IPS DF 4.7 (cell line): ENCODE measurements around the gene NEU4.
"Not testable (repeated sequence)": the region's sequence is repeated elsewhere in the genome, so short reads cannot be mapped to it uniquely, and the experiment has no call there.

Source experiments
- DNase-seq: peaks from one replicate; pipeline ENCODE4 v3.0.0-alpha.2; 2013; ENCODE audit warnings: low spot score; ENCODE audit errors: extremely low read depth

NEU4 gene

DNA sequence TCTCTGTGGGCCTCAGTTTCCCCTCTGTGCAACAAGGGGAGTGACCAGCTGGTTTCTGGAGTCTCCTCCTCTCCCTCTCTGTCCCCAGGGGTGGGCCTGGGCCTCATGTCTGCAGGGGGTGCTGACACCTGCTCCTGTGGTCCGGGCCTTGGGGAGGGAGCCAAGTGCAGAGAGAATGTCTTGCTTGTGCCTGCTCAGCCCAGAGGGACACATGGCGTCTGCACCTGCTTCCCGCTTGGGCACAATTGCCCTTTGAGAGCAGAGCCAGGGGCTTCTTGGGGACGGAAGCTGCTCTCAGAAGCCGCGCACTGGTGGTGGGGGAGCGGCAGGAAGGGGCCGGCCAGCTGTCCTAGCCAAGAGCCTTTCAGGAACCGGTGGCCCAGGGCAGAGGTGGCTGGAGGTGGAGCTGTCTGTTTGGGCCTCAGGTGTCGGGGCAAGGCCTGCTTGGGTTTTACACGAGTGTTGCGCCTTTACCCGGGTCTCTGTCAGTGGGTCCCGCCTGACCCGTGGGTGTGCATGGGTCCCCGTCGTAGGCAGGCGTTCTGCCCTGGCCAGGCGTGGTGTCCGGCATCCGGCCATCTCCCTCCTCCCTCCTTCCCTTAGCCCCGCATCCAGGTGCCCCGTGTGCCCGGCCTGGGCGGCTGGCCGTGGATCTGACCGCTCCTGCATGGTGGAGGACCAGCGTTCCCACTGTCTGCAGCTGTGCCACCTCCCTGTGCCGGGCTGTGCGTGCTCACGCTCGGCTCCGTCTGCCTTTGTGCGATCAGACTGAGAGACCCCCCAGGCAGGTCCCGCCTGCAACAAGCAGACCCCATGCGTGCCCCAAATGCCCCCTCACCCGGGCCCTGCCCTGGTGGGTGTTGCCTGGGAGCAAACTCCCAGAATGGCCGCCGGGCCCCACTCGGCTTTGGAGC, 4.0 kb downstream of the NEU4 start:
- no peak for DNase-seq

DNA sequence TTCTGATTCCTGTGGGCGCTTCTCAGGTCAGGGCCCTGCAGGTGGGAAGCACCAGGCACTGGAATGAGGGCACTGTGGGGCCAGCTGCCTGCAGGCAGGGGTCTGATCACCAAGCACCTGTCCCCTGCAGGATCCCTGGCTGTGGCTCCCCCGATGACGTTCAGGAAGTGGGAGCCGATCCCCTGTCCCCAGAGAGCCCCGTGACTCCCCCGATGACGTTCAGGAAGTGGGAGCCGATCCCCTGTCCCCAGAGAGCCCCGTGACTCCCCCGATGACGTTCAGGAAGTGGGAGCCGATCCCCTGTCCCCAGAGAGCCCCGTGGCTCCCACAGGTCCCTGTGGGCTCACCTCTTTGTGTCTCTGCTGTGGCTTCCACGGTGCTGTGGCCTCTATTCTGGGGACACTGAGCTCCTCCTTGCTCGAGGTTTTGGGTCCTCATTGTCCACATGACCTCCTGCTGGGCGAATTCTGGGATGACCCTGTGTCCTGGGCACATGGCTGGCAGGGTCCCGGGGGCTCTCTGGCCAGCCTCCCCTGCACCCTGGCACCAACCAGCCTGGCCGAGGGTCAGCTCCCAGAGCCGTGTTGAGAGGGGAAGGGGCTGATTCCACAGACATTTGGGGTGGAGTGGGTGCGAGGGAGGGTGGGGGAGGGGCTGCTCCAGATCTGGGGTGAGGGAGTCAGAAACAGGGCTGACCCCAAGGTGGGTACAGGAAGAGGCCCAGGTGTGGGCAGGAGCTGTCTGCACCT, 4.8 kb downstream of the NEU4 start:
- no peak for DNase-seq

DNA sequence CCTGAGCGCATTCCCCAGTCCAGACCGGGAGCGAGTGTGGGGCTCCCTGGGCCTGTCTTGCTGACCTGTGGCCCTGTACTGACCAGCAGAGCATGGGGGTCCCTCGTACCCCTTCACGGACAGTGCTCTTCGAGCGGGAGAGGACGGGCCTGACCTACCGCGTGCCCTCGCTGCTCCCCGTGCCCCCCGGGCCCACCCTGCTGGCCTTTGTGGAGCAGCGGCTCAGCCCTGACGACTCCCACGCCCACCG, 5.3 kb downstream of the NEU4 start:
- DNase-seq: no peak

DNA sequence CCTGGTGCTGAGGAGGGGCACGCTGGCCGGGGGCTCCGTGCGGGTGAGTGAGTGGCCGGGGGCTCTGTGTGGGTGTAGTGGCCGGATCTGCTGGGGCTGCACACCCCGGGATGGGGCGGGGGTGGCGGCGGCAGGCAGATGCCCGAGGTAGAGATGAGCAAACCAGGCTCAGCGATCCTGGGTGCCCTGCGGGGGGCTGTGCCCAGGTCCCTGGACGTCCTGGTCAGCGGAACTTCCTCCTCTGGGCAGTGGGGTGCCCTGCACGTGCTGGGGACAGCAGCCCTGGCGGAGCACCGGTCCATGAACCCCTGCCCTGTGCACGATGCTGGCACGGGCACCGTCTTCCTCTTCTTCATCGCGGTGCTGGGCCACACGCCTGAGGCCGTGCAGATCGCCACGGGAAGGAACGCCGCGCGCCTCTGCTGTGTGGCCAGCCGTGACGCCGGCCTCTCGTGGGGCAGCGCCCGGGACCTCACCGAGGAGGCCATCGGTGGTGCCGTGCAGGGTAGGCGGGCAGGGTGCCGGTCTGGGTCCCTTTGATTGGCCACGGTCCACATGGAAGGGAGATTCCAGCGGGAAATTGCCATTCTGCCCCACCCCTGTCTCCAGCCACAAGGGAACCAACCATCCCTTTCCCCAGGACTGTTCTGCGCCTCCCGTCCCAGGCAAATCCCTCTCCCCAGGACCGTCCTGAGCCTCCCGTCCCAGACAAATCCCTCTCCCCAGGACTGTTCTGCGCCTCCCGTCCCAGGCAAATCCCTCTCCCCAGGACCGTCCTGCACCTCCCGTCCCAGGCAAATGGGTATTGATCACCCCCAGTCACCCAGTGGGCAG, 5.9 kb downstream of the NEU4 start:
- DNase-seq: no peak

DNA sequence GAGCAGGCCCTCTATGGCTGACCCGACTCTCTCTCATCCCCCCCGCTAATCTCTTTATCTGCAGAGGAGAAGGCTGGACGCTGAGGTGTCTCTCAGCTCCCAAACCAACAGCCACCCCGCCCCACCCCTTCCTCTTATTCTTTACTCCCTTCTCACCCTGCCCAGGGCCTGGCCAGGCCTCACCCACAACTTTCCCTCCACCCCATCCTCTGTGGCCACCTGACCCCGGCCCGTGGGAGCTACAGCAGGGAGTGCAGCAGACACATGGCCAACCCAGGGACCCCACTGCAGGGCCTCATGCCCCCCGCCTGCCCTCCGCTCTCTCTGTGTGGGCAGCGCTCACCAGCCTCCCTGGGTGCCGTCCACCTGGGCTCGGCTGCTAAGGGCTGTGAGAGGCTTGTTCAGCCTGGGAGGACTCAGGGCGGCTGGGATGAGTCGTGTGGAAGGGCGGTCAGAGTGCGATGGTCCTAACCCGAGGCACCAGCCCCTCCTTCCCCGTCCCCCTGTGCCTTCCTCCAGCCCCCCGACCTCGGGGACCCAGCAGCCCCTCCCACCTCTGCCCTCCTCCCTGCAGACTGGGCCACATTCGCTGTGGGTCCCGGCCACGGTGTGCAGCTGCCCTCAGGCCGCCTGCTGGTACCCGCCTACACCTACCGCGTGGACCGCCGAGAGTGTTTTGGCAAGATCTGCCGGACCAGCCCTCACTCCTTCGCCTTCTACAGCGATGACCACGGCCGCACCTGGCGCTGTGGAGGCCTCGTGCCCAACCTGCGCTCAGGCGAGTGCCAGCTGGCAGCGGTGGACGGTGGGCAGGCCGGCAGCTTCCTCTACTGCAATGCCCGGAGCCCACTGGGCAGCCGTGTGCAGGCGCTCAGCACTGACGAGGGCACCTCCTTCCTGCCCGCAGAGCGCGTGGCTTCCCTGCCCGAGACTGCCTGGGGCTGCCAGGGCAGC, 6.8 kb downstream of the NEU4 start:
- DNase-seq: no peak

DNA sequence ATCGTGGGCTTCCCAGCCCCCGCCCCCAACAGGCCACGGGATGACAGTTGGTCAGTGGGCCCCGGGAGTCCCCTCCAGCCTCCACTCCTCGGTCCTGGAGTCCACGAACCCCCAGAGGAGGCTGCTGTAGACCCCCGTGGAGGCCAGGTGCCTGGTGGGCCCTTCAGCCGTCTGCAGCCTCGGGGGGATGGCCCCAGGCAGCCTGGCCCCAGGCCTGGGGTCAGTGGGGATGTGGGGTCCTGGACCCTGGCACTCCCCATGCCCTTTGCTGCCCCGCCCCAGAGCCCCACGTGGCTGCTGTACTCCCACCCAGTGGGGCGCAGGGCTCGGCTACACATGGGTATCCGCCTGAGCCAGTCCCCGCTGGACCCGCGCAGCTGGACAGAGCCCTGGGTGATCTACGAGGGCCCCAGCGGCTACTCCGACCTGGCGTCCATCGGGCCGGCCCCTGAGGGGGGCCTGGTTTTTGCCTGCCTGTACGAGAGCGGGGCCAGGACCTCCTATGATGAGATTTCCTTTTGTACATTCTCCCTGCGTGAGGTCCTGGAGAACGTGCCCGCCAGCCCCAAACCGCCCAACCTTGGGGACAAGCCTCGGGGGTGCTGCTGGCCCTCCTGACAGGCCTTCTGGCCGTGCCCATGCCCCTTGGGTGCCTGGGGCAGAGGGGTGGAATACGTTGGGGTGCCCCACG, 7.6 kb downstream of the NEU4 start:
- DNase-seq: no peak

DNA sequence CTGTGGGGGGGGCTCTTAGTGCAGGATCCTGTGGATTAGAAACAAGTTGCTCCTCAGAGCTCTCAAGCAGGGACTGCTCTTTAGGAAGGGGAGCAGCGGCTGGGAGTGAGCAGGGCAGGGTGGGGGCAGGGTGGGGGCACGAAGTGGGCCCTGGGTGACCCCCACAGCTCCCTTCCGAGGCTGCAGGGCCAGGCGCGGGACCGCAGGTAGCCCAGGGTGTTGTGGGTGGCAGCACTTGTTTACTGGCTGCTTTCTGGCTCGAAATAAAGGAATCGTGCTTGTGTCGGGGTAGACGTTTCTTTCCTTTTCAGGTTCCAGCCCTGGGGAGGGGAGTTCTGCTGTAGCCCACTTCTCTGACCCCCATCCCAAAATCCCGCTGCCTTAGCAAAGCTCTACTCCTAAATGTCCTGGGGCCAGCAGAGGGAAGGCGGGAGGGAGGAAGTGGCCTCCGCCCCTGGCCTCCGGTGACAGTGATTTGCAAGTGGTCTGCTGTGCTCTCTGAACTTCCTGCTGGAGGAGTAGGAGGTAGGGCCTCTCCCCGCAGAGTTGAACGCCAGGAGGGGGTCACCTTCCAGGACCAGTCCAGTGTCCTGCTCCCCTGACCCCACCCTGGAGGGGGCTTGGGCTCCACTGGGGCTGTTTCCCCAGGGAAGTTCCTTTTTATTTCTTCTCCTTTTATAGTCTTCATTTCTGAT, 8.3 kb downstream of the NEU4 start:
- DNase-seq: no peak

DNA sequence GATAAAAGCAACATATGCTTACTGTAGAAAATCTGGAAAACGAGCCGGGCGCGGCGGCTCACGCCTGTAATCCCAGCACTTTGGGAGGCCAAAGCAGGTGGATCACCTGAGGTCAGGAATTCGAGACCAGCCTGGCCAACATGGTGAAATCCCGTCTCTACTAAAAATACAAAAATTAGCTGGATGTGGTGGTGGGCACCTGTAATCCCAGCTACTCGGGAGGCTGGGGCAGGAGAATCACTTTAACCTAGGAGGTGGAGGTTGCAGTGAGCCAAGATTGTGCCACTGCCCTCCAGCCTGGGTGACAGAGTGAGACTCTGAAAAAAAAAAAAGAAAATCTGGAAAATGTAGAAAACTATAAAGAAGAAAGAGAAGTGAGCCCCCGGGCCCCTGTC, 8.8 kb downstream of the NEU4 start:
- not testable (repeated sequence) for DNase-seq

DNA sequence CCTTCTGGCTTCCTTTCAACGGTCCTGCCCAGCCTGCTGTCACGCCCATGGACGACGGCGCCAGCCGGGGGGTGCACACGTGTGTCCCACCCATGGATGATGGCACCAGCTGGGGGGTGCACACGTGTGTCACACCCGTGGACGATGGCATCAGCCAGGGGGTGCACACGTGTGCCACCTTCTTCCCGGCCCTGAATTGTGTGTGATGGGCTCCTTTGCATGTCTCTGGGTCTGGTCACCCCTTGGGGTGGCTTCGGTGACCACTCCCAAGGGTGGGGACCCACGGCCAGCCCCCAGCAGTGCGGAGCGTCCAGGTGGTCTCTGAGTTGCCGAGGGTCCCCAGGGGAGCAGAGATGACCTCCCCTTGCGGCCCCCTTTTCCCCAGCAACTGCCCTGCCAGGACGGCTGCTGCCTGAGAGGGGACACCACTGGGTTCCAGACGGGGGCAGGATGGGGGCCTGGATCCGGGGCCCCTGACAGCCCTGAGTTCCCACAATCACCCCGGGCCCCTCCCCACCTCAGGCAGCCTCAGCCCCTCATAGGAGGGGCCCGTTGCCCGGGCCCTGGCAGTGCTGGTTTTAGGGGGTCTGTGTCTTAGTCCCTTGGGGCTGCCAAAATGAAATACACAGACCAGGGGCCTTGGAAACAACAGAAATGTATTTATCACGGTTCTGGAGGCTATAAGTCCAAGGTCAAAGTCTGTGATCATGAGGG, 9.4 kb downstream of the NEU4 start:
- DNase-seq: no peak

DNA sequence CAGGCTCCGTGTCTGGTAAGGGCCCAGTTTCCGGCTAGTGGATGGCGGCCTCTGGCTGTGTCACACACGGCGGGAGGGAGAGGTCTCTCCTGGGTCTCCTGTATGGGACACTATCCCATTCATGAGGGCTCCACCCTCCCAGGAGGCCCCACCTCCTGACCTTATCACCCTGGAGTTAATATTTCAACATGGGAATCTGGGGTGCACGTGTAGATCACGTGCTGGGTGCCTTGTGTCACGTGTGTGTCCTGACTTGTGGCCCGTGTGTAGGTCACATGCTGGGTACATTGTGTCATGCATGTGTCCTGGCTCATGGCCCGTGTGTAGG, 9.9 kb downstream of the NEU4 start:
- DNase-seq: no peak

DNA sequence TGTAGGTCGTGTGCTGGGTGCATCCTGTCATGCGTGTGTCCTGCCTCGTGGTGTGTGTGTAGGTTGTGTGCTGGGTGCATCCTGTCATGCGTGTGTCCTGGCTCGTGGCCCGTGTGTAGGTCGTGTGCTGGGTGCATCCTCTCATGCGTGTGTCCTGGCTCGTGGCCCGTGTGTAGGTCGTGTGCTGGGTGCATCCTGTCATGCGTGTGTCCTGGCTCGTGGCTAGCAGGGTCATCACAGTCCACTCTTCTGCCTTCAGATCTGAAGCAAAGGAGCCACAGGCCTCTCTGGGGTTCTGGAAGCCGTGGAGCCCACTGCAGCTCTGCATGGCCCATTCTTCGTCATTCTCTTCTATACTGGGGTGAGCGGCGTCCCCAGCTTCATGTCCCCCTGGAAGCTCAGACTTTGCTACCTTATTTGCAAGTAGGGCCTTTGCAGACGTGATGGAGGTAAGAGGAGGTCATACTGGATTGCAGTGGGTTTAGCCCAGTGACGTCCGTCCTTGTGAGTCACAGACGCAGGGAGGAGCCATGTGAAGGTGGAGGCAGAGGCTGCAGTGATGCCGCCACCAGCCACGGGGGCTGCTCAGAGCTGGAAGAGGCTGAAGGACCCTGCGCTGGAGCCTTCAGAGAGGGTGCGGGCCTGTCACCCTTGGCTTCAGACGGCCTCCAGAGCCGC, 11.1 kb downstream of the NEU4 start:
- not testable (repeated sequence) for DNase-seq

DNA sequence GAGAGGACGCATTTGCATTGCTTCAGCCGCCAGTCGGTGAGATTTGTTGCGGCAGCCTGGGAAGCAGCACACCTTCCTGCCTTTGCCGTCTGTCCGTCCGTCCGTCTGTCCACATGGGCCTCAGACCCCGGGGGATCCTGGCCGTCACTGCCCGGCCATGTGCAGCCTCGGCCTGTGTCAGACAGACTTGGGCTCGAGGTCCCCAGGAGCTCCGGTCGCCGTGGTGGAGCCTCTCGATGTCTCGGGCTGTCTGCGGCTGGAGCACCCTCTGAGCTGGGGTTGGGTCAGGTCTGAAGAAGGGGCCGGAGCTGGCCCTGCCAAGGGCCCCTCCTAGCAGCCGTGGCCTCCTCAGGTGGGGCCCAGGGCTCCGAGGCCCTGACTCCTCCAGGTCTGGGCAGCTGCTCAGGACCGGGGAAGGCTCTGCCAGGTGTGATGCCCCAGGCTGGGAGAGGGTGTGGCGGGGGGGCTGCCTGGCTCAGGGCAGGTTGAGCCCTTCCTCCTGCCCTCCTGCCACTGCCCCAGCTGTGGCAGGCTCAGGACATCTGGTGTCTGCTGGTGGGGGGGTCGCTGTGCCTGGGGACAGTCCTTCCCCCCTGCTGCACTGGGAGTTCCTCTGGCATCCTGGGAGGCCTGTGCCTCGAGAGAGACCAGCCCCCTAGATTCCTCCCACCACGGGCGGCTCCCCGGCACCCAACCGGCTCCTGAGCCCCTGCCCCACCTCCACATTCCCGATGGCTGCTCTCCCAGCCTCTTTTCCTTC, 11.8 kb downstream of the NEU4 start:
- no peak for DNase-seq

DNA sequence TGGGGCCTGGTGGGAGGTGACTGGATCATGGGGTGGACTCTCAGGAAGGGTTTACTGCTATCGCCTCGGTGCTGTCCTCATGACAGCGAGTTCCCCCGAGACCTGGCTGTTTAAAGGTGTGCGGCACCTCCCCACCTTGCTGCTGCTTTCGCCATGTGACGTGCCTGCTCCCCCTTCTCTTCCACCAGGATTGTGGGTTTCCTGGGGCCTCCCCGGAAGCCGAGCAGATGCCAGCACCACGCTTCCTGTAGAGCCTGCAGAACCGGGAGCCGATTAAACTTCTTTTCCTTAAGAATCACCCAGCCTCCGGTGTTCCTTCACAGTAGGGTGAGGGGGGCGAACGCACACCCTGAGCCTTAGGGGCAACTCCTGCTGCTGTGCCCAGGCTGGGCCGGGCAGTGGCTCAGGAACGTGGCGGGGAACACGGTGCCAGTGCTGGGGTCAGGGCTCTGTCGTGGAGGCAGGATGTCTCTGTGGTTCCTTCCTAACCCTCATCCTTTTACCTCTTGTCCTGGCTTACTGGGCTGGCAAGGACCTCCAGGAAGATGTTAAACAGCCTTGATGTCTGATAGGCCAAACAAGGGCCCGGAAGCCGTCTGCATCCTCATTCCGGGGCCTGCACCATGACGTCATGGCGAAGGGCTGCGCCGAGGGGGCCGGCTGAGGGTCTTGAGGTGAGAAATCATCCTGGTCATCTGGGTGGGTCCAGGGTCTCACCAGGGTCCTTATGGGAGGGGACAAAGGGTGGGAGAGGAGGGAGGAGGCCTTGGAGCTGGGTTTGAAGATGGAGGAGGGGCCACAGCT, 12.7 kb downstream of the NEU4 start:
- DNase-seq: no peak

DNA sequence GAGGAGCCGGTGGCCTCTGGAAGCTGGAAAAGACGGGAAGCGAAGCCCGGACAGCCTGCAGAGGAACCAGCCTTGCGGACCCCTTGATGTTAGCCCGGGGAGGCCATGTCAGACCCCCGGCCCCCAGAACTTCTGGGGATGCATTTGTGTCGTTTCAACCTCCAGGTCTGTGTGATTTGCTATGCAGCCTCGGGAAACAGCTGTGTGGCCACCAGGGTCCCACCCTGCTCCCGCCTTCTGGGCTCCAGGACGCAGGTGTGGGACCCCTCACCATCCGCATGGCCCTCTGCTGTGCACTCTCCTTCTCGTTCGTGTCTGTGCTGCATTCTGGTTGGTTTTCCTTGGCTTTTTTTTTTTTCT, 13.3 kb downstream of the NEU4 start:
- DNase-seq: no peak

DNA sequence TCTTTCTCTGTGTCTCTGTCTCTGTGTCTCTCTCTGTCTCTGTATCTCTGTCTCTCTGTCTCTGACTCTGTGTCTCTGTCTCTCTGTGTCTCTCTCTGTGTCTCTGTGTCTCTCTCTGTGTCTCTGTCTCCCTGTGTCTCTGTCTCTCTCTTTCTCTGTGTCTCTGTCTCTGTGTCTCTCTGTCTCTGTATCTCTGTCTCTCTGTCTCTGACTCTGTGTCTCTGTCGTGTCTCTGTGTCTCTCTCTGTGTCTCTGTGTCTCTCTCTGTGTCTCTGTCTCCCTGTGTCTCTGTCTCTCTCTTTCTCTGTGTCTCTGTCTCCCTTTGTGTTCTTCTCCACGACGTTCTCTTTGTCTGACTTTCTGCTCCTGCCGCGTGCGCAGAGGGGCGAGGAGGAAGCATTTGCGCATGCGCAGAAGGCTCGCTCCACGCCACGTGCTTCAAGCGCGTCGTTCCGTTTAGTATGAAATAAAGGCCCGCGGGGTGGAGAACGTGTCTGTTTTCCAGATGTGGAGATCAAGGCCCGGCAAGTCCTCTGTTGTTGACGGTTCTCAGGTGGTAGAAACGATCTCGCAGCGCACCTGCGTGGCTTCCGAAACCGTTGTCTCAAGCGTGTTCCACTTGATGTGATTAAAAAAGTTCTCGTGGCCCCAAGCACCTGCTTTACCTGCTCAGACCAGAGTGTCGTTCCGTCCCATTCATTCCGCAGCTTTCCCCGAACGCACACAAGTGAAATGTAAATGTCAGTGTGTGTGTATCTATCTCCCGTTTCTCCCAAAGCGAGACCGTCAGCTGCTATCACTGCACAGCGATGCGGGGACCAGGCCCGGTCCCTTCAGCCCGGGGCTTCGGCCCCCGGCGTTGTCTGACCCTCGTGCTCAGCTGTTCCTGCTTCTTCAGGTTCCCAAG, 14.8 kb downstream of the NEU4 start:
- DNase-seq: not testable (repeated sequence)

DNA sequence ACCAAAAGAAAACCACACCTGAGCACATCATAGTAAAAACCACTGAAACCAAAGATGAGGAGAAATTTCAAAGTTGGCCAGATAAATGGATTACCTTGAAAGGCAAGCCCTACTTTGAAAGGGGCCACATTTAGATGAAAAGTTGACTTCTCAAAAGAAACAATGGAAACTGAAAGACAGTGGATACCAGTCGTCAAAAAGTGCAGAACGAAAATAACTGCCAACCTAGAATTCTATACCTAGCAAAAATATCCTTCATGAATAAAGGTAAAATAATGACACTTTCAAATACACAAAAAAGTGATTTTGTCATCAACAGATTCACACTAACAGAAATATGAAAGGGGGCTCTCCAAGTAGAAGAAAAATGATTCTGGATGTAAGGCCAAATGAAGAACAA, 18.4 kb downstream of the NEU4 start:
- DNase-seq: no peak
